Transverse colon (tissue), 4 donors: Measurements from ENCODE around the gene SCD.

ENCODE experiments used
- POLR2A ChIP-seq: fragments of 450-650 bp; IDR thresholded peaks from one replicate; pipeline ENCODE4 v1.6.1; 2016; ENCODE audit warnings: antibody characterized with exemption, mild to moderate bottlenecking, moderate library complexity
- POLR2AphosphoS5 ChIP-seq, 3 donors: sonication (generic); formaldehyde crosslinking; IDR thresholded peaks; one replicate each; pipeline ENCODE4 v1.6.1; 2016; ENCODE audit warnings: antibody characterized with exemption in 3 of 3
- TF ChIP-seq, protein P1 (sequence below), 5 experiments: fragments of 200-600 bp in 3 of 5; fragments of 450-650 bp in 2 of 5; sonication (generic) in 3 of 5; IDR thresholded peaks; 1 replicate in 2 of 5; 2 replicates in 3 of 5; pipeline ENCODE4 v1.5.1; 2016 to 2017; ENCODE audit warnings: antibody characterized with exemption in 5 of 5, inconsistent platforms in 3 of 5, mild to moderate bottlenecking in 2 of 5, moderate library complexity in 1 of 5

- TF ChIP-seq, protein P1, sequence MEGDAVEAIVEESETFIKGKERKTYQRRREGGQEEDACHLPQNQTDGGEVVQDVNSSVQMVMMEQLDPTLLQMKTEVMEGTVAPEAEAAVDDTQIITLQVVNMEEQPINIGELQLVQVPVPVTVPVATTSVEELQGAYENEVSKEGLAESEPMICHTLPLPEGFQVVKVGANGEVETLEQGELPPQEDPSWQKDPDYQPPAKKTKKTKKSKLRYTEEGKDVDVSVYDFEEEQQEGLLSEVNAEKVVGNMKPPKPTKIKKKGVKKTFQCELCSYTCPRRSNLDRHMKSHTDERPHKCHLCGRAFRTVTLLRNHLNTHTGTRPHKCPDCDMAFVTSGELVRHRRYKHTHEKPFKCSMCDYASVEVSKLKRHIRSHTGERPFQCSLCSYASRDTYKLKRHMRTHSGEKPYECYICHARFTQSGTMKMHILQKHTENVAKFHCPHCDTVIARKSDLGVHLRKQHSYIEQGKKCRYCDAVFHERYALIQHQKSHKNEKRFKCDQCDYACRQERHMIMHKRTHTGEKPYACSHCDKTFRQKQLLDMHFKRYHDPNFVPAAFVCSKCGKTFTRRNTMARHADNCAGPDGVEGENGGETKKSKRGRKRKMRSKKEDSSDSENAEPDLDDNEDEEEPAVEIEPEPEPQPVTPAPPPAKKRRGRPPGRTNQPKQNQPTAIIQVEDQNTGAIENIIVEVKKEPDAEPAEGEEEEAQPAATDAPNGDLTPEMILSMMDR (IDR thresholded peaks at IDR 0.05): no peak
- TF ChIP-seq POLR2A: no peak
- no peak for TF ChIP-seq POLR2AphosphoS5 (IDR thresholded peaks at IDR 0.05)
These were observed 675 bp upstream of the SCD start for GRCh38 chr10:100346351-100346764.
